ENCODE results near the gene SLC20A1. TPM values are rescaled to one million over a fixed set of nuclear protein-coding genes. Genes with fewer than 3 reads are reported as not detected.
"Not testable (repeated sequence)": the region's sequence is repeated elsewhere in the genome, so short reads cannot be mapped to it uniquely, and the experiment has no call there.

Gene SLC20A1
- total RNA-seq, 1 experiment from 2014 or later = 295 TPM

- ChIA-PET POLR2A (no interaction called here), CTCF (interaction anchor here (0.7 to 2.7 kb wide), 3 partner anchors 21 to 296 kb away, joined by 3 to 8 read pairs (median 3); no protein-coding TSS in a partner anchor)
- intact Hi-C loops (cut with micrococcal nuclease) = no loop called here
- no peaks in the 10 kb centered on the region for H3K9me3 Mint-ChIP-seq (ENCODE audit: unreplicated experiment)
- no TSS peak for BruUV-seq (replicated peaks)
- no peak overlapping the region for H3K4me3 Mint-ChIP-seq (ENCODE audit: unreplicated experiment)
- no peaks in the 10 kb centered on the region for H3K4me1 Mint-ChIP-seq (ENCODE audit: insufficient read depth, unreplicated experiment)
- no peak for TF ChIP-seq CTCF (IDR thresholded peaks at IDR 0.05; ENCODE audit: unreplicated experiment)
- DNase-seq (ENCODE audit: unreplicated experiment) = no peak
- no peak overlapping the region for H3K27ac Mint-ChIP-seq (ENCODE audit: low read depth, unreplicated experiment)
- H3K27me3 Mint-ChIP-seq (ENCODE audit: insufficient read depth, unreplicated experiment) = no peaks in the 10 kb centered on the region
- no peaks in the 10 kb centered on the region for H3K36me3 Mint-ChIP-seq (ENCODE audit: insufficient read depth, unreplicated experiment)
Observed at GRCh38 chr2:112706170-112706664, 60.5 kb downstream of the SLC20A1 start.

GRCh38 chr2:112706947-112707346 lies 61.2 kb downstream of the SLC20A1 start:
- H3K27me3 Mint-ChIP-seq (ENCODE audit: insufficient read depth, unreplicated experiment); H3K4me1 Mint-ChIP-seq (ENCODE audit: insufficient read depth, unreplicated experiment); intact Hi-C loops (cut with micrococcal nuclease); H3K9me3 Mint-ChIP-seq (ENCODE audit: unreplicated experiment); H3K36me3 Mint-ChIP-seq (ENCODE audit: insufficient read depth, unreplicated experiment); BruUV-seq (replicated peaks); H3K27ac Mint-ChIP-seq (ENCODE audit: low read depth, unreplicated experiment); DNase-seq (ENCODE audit: unreplicated experiment); H3K4me3 Mint-ChIP-seq (ENCODE audit: unreplicated experiment): not testable (repeated sequence)
- ChIA-PET POLR2A (interaction anchor here (1.0 to 1.4 kb wide), 2 partner anchors 14 to 62 kb away, joined by 3 to 6 read pairs; partner anchors contain the start of gene SLC20A1), CTCF (interaction anchor here (0.7 to 2.7 kb wide), 4 partner anchors 12 to 295 kb away, joined by 3 to 8 read pairs (median 4); no protein-coding TSS in a partner anchor)

- intact Hi-C loops (cut with micrococcal nuclease) = no loop called here
- no peak overlapping the region for H3K27ac Mint-ChIP-seq (ENCODE audit: low read depth, unreplicated experiment)
- TF ChIP-seq CTCF (IDR thresholded peaks at IDR 0.05; ENCODE audit: unreplicated experiment) = no peak
- H3K9me3 Mint-ChIP-seq (ENCODE audit: unreplicated experiment) = no peaks in the 10 kb centered on the region
- DNase-seq (ENCODE audit: unreplicated experiment) = no peak
- H3K36me3 Mint-ChIP-seq (ENCODE audit: insufficient read depth, unreplicated experiment) = no peaks in the 10 kb centered on the region
- no peak overlapping the region for H3K4me3 Mint-ChIP-seq (ENCODE audit: unreplicated experiment)
- ChIA-PET CTCF (interaction anchor here (0.7 to 2.7 kb wide), 2 partner anchors 18 to 52 kb away, joined by 3 to 8 read pairs; no protein-coding TSS in a partner anchor), POLR2A (interaction anchor here (0.7 kb wide), 1 partner anchor 8 kb away, joined by 4 read pairs; no protein-coding TSS in a partner anchor)
- H3K4me1 Mint-ChIP-seq (ENCODE audit: insufficient read depth, unreplicated experiment) = peaks cover 7% of the 10 kb centered on the region
- no peaks in the 10 kb centered on the region for H3K27me3 Mint-ChIP-seq (ENCODE audit: insufficient read depth, unreplicated experiment)
- no TSS peak for BruUV-seq (replicated peaks)
Observed at GRCh38 chr2:112708968-112709367, 63.2 kb downstream of the SLC20A1 start.

GRCh38 chr2:112709703-112710102 lies 64.0 kb downstream of the SLC20A1 start:
- BruUV-seq (replicated peaks) = no TSS peak
- H3K27me3 Mint-ChIP-seq (ENCODE audit: insufficient read depth, unreplicated experiment) = no peaks in the 10 kb centered on the region
- H3K36me3 Mint-ChIP-seq (ENCODE audit: insufficient read depth, unreplicated experiment) = no peaks in the 10 kb centered on the region
- intact Hi-C loops (cut with micrococcal nuclease) = no loop called here
- H3K9me3 Mint-ChIP-seq (ENCODE audit: unreplicated experiment) = no peaks in the 10 kb centered on the region
- DNase-seq (ENCODE audit: unreplicated experiment) = no peak
- H3K4me3 Mint-ChIP-seq (ENCODE audit: unreplicated experiment) = no peak overlapping the region
- CTCF ChIA-PET = interaction anchor here (0.6 to 1.0 kb wide), 5 partner anchors 17 to 52 kb away, joined by 3 to 6 read pairs (median 3); no protein-coding TSS in a partner anchor
- peaks cover 7% of the 10 kb centered on the region for H3K4me1 Mint-ChIP-seq (ENCODE audit: insufficient read depth, unreplicated experiment)
- TF ChIP-seq CTCF (IDR thresholded peaks at IDR 0.05; ENCODE audit: unreplicated experiment) = no peak
- H3K27ac Mint-ChIP-seq (ENCODE audit: low read depth, unreplicated experiment) = no peak overlapping the region
- POLR2A ChIA-PET = interaction anchor here (0.6 to 0.8 kb wide), 6 partner anchors 9 to 292 kb away, joined by 3 to 7 read pairs (median 3); no protein-coding TSS in a partner anchor

Measured in MCF 10A (cell line).